Measurements from ENCODE around the gene ZNF33B.
"Not testable (repeated sequence)": the region's sequence is repeated elsewhere in the genome, so short reads cannot be mapped to it uniquely, and the experiment has no call there.

ZNF33B gene

GRCh38 chr10:42609872-42610271, 28.5 kb downstream of the ZNF33B start:
- no peak for DNase-seq

GRCh38 chr10:42598249-42598873, 40.0 kb downstream of the ZNF33B start:
- DNase-seq = no peak

- no peak for DNase-seq
Observed at GRCh38 chr10:42596196-42596595, 42.2 kb downstream of the ZNF33B start.

- no peak for DNase-seq
Observed at GRCh38 chr10:42594246-42594650, 44.1 kb downstream of the ZNF33B start.

GRCh38 chr10:42593284-42593683, 45.1 kb downstream of the ZNF33B start:
- no peak for DNase-seq

GRCh38 chr10:42583828-42584227, 54.5 kb downstream of the ZNF33B start:
- DNase-seq = no peak

- no peak for DNase-seq
Observed at GRCh38 chr10:42578019-42578418, 60.4 kb downstream of the ZNF33B start.

- DNase-seq = no peak
Observed at GRCh38 chr10:42576338-42576737, 62.0 kb downstream of the ZNF33B start.

- no peak for DNase-seq
Observed at GRCh38 chr10:42574336-42574735, 64.0 kb downstream of the ZNF33B start.

GRCh38 chr10:42556931-42557330, 81.4 kb downstream of the ZNF33B start:
- DNase-seq = no peak

GRCh38 chr10:42553576-42553975, 84.8 kb downstream of the ZNF33B start:
- DNase-seq = not testable (repeated sequence)

- no peak for DNase-seq
Observed at GRCh38 chr10:42553064-42553407, 85.3 kb downstream of the ZNF33B start.

- peak; percentile 94 for DNase-seq
Observed at GRCh38 chr10:42552188-42553063, 85.9 kb downstream of the ZNF33B start.

GRCh38 chr10:42551582-42552187, 86.7 kb downstream of the ZNF33B start:
- no peak for DNase-seq

GRCh38 chr10:42549851-42550250, 88.5 kb downstream of the ZNF33B start:
- no peak for DNase-seq

GRCh38 chr10:42548254-42548653, 90.1 kb downstream of the ZNF33B start:
- DNase-seq = no peak

- no peak for DNase-seq
Observed at GRCh38 chr10:42544945-42545344, 93.4 kb downstream of the ZNF33B start.

GRCh38 chr10:42543840-42544372, 94.5 kb downstream of the ZNF33B start:
- DNase-seq = no peak
